Stimulated activated effector memory CD8-positive, alpha-beta T cell treated with anti-CD3 and anti-CD28 coated beads, Interleukin-12 subunit alpha, Interleukin-12 subunit beta, amount 100 ng/mL, for 72 hours (primary cell): ENCODE measurements around the gene RUNX1.

Experiments used
- ATAC-seq: fragments of 150-1000 bp; cut with Tn5 transposase; 2 replicates; pipeline ENCODE4 v1.10.0; 2021
- DNase-seq, 2 donors: peaks; one replicate each; pipeline ENCODE4 v3.0.0; 2021 to 2022; ENCODE audit warnings: low spot score in 2 of 2
- H3K27ac Mint-ChIP-seq: one replicate; pipeline ENCODE4 v1.8.0; 2022; ENCODE audit warnings: mild to moderate bottlenecking, mixed read lengths
- H3K36me3 Mint-ChIP-seq: one replicate; pipeline ENCODE4 v1.8.0; 2022; ENCODE audit warnings: mild to moderate bottlenecking, mixed read lengths
- H3K4me1 Mint-ChIP-seq: one replicate; pipeline ENCODE4 v1.8.0; 2022; ENCODE audit warnings: mixed read lengths
- H3K4me3 Mint-ChIP-seq: one replicate; pipeline ENCODE4 v1.8.0; 2022; ENCODE audit warnings: mild to moderate bottlenecking, mixed read lengths
- H3K9me3 Mint-ChIP-seq: one replicate; pipeline ENCODE4 v1.8.0; 2022; ENCODE audit warnings: mixed read lengths

The RUNX1 gene

DNA sequence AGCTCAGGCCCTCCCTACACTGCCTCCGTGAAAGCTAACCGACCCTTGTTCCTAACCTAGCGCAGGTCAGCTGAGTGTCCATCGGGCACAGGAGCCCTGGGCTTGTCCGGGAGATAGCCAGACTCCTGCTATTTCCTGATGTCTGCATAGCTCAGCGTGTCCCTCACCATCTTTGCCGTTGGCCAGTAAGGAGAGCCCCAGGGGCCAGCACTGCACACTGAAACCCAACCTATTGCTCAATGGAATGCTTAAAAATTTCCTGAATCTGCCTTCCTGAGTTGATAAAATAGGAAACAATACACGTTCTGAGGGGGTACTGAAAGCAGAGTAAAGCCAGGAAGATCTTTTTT is 2.2 kb downstream of the RUNX1 start:
- DNase-seq (no peak), ATAC-seq (no peak)
- peak overlapping the region; percentile 84 for H3K4me3 Mint-ChIP-seq
- peak overlapping the region; percentile 95 for H3K27ac Mint-ChIP-seq
- H3K9me3 Mint-ChIP-seq, result no peaks in the 10 kb centered on the region
- H3K36me3 Mint-ChIP-seq, result peaks cover 60% of the 10 kb centered on the region
- peaks cover 82% of the 10 kb centered on the region for H3K4me1 Mint-ChIP-seq

- Mint-ChIP-seq H3K9me3 (no peaks in the 10 kb centered on the region), H3K27ac (peak overlapping the region; percentile 95), H3K4me3 (peak overlapping the region; percentile 84), H3K36me3 (peaks cover 57% of the 10 kb centered on the region), H3K4me1 (peaks cover 84% of the 10 kb centered on the region)
- ATAC-seq (no peak), DNase-seq (no peak)
These were observed 2.9 kb downstream of the RUNX1 start for GRCh38 chr21:35046263-35046624.

DNA sequence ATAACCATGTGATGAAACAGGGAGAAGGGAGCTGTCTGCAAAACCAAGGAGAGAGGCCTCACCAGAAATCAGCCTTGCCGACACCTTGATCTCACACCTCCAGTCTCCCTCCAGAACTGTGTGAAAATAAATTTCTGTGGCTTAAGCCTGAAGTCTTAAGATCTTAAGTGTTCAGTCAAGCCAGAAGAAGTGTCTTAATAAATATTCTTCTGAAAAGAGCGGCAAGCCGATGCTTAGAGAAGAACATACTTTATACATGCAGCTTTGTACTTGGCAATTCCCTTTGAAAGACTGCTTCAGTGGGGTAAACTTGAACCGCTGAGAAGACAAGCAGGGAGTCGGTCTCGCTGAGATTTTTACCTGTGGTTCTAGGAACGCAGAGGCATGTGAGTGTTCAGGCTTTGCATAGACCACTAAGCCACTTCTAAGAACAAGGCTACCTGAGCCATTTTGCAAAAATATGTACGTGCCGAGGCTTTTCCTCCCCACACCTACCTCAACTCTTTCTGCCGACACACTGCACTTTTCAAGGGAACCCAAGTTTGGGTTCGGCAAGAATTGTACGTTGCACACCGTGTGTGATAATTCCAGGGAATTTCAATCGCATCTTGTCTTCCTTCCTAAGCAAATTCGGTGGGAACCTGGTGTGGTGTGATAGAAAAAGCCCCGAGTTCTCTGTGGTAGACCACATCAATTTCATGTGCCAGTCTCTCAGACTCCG is 3.4 kb downstream of the RUNX1 start:
- Mint-ChIP-seq H3K9me3 (no peaks in the 10 kb centered on the region), H3K36me3 (peaks cover 55% of the 10 kb centered on the region), H3K4me3 (peak overlapping the region; percentile 84), H3K27ac (peak overlapping the region; percentile 95), H3K4me1 (peaks cover 84% of the 10 kb centered on the region)
- ATAC-seq (no peak), DNase-seq (peak in 1 of 2 donors; percentile 80)

DNA sequence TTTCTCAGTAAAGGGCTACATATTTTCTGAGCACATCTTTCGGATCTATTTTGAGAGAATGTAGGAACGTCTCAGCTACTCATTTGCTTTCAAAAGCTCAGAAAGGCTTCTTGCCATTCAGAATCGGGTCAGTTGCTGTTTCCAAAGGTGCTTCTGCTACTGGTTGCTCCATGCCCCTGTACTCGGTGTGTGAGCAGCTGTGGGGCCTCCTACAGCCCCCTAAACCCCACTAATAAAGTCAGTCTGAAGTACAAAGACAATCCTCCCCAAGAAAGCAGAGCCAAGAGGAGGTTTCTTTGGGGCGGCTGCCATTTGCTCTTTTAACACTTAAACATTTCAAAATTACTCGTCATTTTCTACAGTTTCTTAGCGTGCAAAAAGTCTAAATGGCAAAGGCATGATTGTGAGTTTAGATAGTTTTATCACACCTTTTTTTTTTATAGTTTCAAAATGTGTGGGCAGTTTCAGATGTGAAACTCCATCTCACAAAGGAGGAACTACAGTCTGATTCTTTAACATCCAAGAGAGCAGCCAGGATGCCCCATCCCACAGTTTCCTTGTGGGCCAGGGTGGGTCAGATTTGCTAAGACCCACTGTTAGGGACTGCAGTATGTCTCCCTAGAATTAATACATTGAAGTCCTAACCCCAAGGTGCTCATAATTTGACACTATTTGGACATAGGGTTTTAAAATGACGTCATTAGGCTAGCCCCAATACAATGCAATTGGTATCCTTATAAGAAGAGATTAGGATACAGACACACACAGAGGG is 4.1 kb downstream of the RUNX1 start:
- no peak for DNase-seq
- Mint-ChIP-seq H3K27ac (peak overlapping the region; percentile 95), H3K36me3 (peaks cover 55% of the 10 kb centered on the region), H3K4me1 (peaks cover 84% of the 10 kb centered on the region), H3K4me3 (peak overlapping the region; percentile 84), H3K9me3 (no peaks in the 10 kb centered on the region)
- ATAC-seq, result peak; percentile 3

DNA sequence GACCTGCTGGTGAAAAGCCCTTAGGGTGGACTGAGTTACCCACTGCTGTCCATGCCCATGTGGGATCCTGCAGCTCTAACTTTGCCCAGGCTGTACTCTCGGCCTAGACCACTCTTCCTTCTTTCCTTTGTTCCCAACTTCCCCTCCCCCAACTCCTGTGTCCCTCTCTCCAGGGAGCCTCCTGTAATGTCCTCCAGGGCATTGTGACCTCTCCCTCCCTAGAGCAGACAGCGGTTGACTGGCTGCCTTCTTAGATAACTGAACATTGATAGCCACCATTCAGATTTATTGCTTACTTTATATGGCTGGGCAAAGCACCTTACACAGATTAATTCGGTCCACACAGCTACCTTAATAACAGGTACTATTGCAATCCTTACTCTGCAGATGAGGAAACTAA is 5.0 kb downstream of the RUNX1 start:
- Mint-ChIP-seq H3K9me3 (no peaks in the 10 kb centered on the region), H3K4me3 (peak overlapping the region; percentile 84), H3K4me1 (peaks cover 85% of the 10 kb centered on the region), H3K27ac (peak overlapping the region; percentile 95), H3K36me3 (peaks cover 50% of the 10 kb centered on the region)
- no peak for ATAC-seq
- no peak for DNase-seq

- H3K4me3 Mint-ChIP-seq, result peak overlapping the region; percentile 84
- peaks cover 90% of the 10 kb centered on the region for H3K4me1 Mint-ChIP-seq
- H3K27ac Mint-ChIP-seq, result peak overlapping the region; percentile 95
- ATAC-seq, result no peak
- H3K9me3 Mint-ChIP-seq, result no peaks in the 10 kb centered on the region
- peaks cover 45% of the 10 kb centered on the region for H3K36me3 Mint-ChIP-seq
- DNase-seq, result no peak
These were observed 5.6 kb downstream of the RUNX1 start for GRCh38 chr21:35043549-35043948.

DNA sequence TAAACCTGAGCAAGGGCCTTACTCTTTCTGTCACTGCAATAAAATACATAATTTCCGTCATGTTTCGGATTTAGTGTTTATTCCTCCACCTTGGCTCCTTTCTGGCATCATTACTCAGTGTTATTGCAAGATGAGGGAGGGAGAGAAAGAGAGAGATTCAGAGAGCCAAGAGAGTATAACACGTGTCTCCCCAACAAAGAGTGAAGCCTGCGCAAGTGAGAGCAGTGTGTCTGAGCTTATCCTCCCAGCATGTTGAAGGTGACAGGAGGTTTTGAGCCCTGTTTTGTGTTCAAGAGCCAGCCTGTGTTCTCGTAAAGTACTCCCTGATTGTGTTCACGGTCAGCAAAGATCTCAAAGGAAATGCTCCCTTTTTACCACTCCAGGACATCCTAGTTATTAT is 6.3 kb downstream of the RUNX1 start:
- H3K4me3 Mint-ChIP-seq, result peak overlapping the region; percentile 84
- peaks cover 39% of the 10 kb centered on the region for H3K36me3 Mint-ChIP-seq
- H3K9me3 Mint-ChIP-seq, result no peaks in the 10 kb centered on the region
- peak overlapping the region; percentile 95 for H3K27ac Mint-ChIP-seq
- ATAC-seq (no peak), DNase-seq (no peak)
- H3K4me1 Mint-ChIP-seq, result peaks cover 96% of the 10 kb centered on the region

DNA sequence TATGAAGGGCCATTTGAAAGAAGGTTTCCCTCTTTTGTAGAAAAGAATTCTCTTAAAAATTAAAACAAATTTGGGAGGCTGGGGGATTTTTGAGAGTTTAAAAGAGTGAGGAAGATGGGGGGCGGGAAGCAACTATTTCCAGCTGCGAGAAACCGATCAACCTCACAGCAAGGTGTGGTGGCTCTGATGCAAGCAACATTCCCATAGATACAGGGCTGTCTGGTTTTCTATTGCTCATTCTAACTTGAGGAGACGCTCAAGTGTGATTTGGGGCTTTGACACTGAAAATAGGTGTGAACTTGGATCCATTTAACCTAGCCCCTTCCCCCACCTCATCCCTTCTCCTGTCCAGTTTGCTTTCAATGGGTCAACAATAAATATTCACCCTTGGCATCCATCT is 7.2 kb downstream of the RUNX1 start:
- DNase-seq (no peak), ATAC-seq (no peak)
- Mint-ChIP-seq H3K27ac (peak overlapping the region; percentile 95), H3K9me3 (no peaks in the 10 kb centered on the region), H3K36me3 (peaks cover 30% of the 10 kb centered on the region), H3K4me3 (peak overlapping the region; percentile 84), H3K4me1 (peaks cover 96% of the 10 kb centered on the region)

GRCh38 chr21:35041122-35041521 is 8.0 kb downstream of the RUNX1 start:
- peak overlapping the region; percentile 84 for H3K4me3 Mint-ChIP-seq
- H3K9me3 Mint-ChIP-seq, result no peaks in the 10 kb centered on the region
- H3K36me3 Mint-ChIP-seq, result peaks cover 23% of the 10 kb centered on the region
- no peak for DNase-seq
- H3K4me1 Mint-ChIP-seq, result peaks cover 96% of the 10 kb centered on the region
- H3K27ac Mint-ChIP-seq, result peak overlapping the region; percentile 95
- no peak for ATAC-seq

- peaks cover 100% of the 10 kb centered on the region for H3K4me1 Mint-ChIP-seq
- no peaks in the 10 kb centered on the region for H3K9me3 Mint-ChIP-seq
- H3K4me3 Mint-ChIP-seq, result peak overlapping the region; percentile 84
- H3K27ac Mint-ChIP-seq, result peak overlapping the region; percentile 95
- H3K36me3 Mint-ChIP-seq, result peaks cover 23% of the 10 kb centered on the region
- DNase-seq, result no peak
- ATAC-seq, result peak; percentile 4
These were observed 9.4 kb downstream of the RUNX1 start for GRCh38 chr21:35039595-35040289.

DNA sequence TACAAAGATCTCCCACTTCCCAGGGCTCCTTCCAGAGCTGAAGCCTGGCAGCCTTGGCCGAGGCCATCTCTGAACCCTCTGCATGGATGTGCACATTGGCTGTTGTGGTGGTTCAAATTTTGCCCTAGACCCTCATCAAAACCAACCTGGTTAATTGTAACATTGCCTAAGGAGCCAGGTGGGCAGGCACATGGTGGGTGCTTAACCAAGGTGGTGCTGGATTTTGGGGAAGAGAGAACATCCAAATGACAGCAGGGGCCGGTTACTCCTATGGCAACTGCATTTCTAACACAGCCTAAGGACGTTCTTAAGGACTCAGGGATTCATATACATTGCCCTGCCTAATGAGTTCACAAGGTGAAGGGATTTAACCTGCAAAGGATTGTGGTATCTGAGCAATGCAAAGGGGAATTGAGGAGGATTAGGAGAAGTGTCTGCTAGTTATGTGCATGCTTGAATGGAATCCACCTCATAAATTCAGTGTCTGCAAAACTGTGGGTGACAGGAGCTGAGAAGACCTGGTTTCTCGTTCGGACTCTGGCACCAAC is 10.3 kb downstream of the RUNX1 start:
- Mint-ChIP-seq H3K36me3 (peaks cover 23% of the 10 kb centered on the region), H3K9me3 (no peaks in the 10 kb centered on the region), H3K4me1 (peaks cover 100% of the 10 kb centered on the region), H3K4me3 (peak overlapping the region; percentile 84), H3K27ac (peak overlapping the region; percentile 95)
- ATAC-seq (no peak), DNase-seq (no peak)

DNA sequence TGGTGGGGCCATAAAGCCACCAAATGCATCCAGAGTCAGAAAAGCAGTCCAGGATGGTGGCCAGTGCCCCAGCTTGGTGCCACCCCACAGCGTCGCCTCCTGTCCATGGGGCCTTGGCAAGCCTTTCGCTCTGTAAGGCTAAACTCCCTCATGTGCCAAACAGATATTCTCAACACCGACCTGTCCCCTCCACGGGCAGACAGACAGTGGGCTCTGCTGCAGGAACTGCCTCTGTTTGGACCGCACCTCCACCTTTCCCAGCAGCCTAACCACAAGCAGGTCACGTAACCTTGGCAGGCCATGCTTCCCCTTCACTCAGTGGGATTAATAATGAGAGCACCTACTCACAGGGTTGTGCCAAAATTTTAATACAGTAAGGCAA is 11.7 kb downstream of the RUNX1 start:
- Mint-ChIP-seq H3K27ac (peak overlapping the region; percentile 95), H3K4me3 (peak overlapping the region; percentile 84), H3K4me1 (peaks cover 99% of the 10 kb centered on the region), H3K36me3 (peaks cover 15% of the 10 kb centered on the region), H3K9me3 (peaks cover 3% of the 10 kb centered on the region)
- ATAC-seq, result no peak
- no peak for DNase-seq

GRCh38 chr21:35036465-35037383 is 12.4 kb downstream of the RUNX1 start:
- peaks cover 99% of the 10 kb centered on the region for H3K4me1 Mint-ChIP-seq
- H3K9me3 Mint-ChIP-seq, result peaks cover 3% of the 10 kb centered on the region
- DNase-seq, result no peak
- peak overlapping the region; percentile 84 for H3K4me3 Mint-ChIP-seq
- ATAC-seq, result peak; percentile 81
- H3K36me3 Mint-ChIP-seq, result peaks cover 15% of the 10 kb centered on the region
- peak overlapping the region; percentile 95 for H3K27ac Mint-ChIP-seq

DNA sequence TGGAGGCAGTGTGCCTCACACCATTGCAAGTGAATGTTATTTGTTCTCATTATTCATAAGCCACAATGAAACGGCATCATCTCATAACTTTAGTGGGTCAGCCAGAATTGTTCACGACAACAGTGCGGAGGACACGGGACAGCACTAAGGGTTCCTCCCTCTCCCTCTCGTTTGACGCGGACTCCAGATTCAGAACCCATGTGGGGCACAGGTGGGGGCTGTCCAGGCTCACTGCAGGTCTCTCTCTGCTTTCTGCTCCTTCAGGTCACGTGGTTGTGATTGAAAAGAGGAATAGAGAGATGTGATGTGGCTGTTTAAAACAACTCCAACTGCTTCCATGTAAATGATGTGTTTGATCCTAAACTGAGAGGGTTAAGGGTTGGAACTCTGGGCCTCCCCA is 13.5 kb downstream of the RUNX1 start:
- Mint-ChIP-seq H3K27ac (peak overlapping the region; percentile 95), H3K4me1 (peaks cover 97% of the 10 kb centered on the region), H3K36me3 (peaks cover 15% of the 10 kb centered on the region), H3K4me3 (peak overlapping the region; percentile 84), H3K9me3 (peaks cover 3% of the 10 kb centered on the region)
- DNase-seq, result no peak
- peak; percentile 65 for ATAC-seq
